Non-pigmented ciliary epithelial cell (primary cell): ENCODE results near the gene CD163L1.
A peak's percentile ranks its signal among the peaks of the same experiment; 100 is the strongest.
"Not testable (repeated sequence)": the region's sequence is repeated elsewhere in the genome, so short reads cannot be mapped to it uniquely, and the experiment has no call there.

Experiments
- DNase-seq: peaks from one replicate; pipeline ENCODE4 v3.0.0-alpha.2; 2010; ENCODE audit warnings: low read depth

The CD163L1 gene

DNA sequence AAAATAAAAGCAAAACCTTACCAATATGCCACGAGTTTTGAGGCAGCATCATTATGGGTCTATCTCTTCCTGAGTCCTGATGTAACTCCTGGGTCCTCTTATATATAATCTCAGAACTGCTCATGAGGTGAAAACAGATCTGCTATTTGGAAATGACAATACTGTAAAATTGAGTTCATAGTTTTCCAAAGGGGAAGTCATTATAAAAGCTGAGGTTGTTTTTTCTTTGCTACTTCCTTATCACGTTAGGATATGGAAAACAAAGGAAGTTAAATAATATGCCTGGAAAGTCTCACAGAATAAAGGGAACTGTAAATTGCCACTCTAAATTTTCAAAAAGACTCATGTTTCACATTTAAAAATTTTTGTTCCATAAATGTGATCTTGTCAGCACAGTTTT lies at the start of gene CD163L1:
TSS of gene CD163L1 (minus strand) at position 78 of the 400 bp plus-strand sequence. CDS start at position 52, 26 bp downstream.
- no peak for DNase-seq

DNA sequence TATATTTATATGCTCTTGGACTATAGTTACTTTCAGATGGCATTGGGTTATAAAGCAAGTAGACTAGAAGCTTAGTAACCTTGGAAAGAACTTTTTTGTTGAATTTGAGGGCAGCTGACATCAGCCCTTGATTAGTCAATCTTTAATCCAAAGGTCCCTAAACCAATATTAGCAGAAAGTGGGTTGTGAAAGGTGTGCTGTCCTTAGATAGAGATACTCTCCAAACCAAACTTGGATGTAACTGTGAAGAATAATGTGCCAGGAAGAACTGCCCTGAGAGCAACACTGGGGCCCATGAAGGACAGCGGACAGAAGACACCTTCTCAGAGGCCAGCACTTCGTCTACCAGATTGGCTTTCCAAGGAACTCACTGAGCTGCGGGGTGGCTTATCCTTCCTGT lies 49.1 kb upstream of the CD163L1 start:
- no peak for DNase-seq

DNA sequence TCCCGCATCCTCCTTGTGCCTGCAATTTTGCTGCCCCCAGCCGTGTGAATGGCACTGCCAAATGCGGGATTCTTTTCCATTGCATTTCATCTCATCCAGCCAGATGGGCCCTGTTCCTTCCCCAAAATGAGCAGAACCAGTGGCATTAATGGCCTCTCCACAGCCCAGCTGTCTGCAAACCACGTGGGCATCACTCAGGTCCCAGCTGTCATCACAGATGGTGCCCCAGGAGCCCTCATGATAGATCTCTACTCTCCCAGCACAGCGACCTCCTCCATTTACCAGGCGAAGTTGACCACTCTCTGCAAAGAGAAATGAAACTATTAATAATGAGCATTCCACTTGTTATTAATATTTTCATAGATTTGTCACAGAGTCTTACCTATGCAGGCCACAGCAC lies 42.6 kb upstream of the CD163L1 start:
- DNase-seq, result no peak

DNA sequence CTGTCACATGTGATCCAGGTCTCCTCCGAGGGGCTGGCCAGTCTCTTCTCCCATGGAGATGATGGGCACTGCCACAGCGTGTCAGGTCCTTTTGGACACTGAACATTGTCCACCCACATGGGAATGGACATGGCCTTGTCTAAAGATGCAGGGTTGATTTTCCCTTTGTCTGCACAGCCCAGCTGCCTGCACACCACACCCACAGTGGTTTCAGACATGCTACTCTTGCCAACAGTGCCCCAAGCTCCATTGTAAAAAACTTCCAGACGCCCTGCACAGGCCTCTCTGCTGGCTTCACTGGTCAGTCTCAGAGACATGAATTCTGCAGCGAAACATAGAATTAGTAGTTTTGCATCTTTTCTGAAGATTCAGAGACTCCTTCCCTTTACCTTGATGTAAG lies 41.1 kb upstream of the CD163L1 start:
- no peak for DNase-seq

DNA sequence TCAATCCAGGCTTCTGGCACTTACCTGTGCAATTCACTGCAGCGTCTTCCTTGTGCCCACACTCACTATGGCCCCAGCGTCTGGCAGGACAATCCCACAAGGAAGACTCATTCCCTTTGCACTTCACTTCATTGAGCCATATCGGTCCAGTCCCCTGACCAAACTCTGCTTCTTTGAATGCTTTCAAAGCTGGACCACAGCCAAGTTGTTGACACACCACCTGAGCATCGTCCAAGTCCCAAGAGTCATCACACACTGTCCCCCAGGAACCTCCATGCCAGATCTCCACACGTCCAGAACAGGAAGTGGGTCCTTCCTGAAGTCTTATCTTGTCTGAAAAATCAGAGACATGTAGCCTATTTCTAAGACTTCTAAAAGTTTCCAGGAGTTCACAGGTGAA lies 39.4 kb upstream of the CD163L1 start:
- no peak for DNase-seq

DNA sequence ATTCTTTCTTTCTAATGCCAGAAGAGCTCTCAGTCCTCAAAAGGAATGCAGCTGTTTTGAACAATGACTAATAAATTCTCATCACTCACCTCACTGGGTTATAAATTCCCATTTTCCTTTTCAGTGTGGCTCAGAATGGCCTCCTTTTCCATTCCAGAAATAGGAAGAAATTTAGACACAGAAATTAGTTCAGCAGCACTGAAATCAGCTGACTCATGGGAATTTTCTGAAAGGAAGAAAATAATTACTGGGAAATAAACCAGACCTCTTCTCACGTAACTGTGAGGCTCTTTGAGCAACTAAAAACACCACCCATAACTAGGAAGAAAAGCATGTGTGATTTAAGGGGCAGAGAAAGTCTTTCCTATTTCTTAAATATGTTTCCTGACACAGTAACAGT lies 35.8 kb upstream of the CD163L1 start:
- no peak for DNase-seq

DNA sequence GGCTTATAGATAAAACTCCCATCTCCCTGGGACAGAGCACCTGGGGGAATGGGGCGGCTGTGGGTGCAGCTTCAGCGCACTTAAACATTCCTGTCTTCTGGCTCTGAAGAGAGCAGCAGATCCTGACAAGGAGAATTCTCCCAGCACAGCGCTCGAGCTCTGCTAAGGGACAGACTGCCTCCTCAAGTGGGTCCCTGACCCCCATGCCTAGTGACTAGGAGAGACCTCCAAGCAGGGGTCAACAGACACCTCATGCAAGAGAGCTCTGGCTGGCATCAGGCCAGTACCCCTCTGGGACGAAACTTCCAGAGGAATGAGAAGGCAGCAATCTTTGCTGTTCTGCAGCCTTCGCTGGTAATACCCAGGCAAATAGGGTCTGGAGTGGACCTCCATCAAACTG lies 28.1 kb upstream of the CD163L1 start:
- no peak for DNase-seq

DNA sequence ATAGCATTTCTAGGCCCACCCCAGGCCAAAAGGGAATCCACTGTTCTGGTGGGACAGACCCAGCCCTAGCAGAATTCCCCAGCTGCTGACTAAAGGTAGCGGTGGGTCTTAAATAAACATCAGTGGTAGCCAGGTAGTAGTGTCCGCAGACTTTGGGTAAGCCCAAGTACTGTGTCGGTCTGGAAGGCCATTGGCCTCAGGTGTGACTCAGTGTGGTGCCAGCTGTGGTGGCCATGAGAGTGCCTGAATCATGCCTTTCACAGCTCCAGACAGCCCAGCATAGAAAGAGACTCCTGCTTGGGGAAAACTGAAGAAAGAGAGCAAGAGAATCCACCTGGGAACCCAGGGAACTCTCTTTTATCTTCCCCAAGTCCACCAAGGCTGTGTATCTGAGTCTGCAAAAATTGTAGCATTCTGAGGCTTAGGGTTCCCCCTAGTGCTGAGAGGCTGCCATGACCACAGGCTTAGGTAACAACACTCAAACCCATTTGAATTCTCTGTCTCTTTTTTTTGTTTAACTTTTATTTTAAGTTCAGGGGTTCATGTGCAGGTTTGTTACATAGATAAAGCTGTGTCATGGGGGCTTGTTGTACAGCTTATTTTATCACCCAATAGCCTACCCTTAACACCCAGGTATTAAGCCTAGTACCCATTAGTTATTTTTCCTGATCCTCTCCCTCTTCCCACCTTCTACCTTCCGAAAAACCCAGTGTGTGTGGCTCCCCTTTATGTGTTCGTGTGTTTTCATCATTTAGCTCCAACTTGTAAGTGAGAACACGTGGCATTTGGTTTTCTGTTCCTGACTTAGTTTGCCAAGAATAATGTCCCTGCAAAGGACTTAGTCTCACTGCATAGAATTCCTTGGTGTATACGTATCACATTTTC lies 16.7 kb upstream of the CD163L1 start:
- DNase-seq, result peak; percentile 5

DNA sequence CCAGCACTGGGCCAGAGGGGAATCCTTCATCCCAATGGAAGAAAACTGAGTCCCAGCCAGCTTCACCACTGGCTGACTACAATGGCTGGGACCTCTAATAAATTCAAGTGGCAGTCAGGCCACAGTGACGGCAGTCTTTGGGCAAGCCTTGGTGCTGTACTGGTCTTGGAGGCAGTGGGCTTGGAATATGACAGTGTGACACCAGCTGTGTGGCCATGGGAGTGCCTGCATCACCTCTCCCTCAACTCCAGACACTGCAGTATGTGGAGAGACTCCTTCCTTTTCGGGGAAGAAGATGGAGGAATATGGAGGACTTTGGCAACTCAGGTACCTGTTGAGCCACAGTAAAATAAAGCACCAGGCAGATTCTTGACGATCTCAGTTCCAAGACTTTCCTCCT lies 16.0 kb upstream of the CD163L1 start:
- no peak for DNase-seq

DNA sequence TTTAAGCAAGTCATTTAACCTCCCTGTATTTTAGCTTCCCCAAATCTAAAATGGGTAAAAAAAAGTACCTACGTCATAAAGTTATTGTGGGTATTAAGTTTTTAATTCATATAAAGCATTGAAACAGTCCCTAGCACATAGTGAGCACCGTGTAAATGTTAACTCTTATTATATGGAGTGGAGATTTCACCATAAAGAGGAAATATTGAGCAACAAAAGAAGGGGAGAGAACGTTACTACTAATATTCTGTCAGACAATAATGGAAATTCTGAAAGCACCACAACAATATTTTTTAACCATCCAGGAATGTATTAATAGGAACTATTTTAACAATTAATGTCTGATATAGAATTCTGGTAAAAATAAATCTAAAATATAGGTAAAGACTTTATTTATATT lies 7.8 kb upstream of the CD163L1 start:
- no peak for DNase-seq

DNA sequence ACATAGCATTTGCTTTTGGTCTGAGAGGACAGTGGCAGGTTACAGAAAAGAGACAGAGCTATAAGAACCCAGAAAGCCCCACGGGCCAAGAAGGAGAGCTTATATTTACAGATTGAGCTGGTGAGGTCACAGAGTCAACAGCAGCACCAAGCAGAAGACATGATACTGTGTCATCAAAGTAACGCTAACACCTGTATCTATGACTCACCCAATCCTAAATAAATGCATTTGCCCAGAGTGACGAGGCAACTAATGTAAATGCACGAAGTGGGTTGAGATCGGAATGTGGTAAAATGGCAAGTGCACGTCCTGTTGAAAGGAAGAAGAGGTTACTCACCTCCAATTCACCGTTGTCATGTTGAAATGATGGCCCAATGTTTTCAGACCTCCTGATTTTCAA lies 6.7 kb upstream of the CD163L1 start:
- DNase-seq, result no peak

DNA sequence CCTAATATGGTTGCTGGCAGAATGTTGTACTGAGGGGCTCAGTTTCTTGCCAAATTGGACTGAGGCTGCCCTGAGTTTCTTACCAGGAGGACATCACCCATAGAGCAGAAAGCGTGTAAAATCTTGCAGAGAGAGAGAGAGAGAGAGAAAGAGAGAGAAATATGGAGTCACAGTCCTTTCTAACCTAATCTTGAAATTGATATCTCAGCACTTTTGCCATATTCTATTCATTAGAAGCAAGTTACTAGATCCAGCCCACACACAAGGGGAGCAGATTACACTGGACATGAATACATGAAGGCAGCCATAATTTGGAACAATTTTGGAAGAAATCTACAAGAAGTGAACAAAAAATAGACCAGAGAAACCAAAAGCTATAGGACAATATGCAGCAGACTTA lies 4.1 kb upstream of the CD163L1 start:
- no peak for DNase-seq

DNA sequence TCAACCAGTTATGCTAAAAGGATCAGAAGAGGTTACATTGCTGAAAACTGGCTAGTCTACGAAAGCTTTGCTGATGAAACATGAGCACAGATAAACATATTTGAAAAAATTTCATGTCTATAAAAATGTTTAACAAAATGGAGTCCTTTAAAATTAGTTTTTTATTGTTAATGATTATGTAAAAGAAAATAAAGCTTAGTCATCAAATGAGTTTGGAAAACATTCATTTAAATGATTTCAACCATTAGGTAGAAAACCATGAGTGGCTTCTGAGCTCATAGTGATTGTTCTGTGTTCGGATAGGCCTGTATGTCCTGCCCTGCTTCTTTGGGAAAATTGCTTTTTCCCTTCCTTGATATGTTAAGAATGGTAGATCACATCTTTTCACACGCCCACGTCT lies 584 bp upstream of the CD163L1 start:
- no peak for DNase-seq

DNA sequence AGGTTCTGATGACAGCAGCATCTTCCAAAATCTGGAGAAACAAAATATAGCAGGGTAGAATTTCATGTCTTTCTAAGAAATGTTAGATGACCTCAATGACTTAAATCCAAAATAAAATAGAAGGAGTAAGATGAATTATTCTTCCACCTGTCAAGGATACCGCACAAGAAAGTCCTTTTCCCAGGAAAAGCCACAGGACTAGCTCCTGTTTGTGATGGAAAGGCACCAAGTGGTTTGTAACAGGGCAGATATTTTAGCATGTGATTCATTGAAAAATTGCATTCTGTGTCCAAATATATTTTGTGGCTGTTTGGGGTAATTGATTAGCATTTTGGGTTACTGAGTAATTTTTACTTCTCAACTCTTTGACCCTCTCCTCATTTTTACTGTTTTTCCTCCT lies 2.7 kb downstream of the CD163L1 start:
- DNase-seq, result no peak

DNA sequence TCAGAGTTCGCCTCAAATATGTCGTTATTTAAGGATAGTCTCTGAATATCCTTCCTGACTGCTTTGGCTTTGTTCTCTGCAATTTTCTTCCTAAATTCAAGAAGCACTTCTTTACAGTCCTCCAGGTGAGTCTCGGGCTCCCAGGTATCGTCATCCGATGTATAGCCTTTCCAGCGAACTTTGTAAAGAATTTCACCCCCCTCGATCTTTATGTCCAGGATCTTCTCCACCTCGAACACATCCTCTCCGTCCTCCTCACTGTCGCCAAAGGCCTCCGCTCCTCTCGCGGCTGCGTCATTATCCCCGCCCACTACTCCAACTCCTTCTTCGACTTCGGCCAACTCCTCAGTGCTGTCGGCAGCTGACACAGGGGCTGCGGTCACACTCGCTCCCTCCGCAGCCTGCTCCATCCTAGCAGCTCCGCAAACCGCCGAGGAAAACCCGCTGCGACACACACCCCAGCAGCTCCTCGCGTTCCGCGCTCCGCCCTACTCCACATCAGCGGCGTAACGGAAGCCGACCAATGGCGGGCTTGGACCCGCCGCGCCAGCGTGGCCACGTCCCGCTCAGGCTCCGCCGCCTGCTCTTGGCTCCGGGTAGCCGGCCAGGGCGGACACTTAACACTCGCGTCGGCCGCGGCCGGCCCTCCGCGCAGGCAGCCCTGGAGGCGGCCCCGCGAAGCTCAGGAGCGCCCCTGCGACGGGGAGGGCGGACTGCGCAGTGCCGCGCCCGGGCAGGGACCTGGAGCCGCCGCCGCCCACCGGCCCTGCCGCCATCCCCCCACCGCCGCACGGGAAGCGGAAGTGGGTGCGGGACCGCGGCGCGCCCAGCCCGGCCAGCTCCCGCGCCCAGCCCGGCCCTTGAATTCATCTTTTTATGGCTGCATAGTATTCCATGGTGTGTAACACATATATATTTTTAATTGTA lies 4.1 kb downstream of the CD163L1 start:
- DNase-seq, result peak; percentile 10

DNA sequence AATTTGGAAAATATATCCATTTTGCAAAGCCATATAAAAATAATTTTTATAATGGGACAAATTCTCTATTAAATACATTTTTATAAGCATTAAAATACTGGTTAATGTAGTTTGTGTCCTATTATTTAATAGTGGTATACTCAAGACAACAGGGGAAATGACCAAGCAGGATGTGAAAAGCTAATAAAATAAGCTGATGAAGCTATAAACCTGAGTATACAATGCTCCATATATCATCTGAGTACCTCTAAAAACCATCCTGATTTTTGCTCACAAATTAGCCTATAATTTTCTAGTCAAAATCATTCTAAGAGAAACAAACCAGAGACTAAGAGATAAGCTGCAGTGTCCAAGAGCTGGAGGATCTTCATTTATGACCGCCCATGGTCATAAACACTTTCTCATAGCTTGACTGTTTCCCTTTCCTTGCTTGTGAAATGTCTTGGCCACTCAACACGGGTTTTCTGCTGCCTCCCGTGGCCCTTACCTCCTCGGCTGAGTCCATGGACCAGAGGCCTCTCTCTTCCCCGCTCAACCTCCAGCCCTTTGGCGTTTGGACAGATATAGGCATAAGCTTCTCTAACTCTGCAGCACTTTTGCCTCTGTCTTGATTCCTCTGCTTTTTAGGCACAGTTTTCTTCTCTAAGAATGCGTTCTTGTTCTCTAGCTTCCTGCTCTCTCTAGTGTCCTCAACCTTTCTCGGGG lies 5.5 kb downstream of the CD163L1 start:
- not testable (repeated sequence) for DNase-seq

DNA sequence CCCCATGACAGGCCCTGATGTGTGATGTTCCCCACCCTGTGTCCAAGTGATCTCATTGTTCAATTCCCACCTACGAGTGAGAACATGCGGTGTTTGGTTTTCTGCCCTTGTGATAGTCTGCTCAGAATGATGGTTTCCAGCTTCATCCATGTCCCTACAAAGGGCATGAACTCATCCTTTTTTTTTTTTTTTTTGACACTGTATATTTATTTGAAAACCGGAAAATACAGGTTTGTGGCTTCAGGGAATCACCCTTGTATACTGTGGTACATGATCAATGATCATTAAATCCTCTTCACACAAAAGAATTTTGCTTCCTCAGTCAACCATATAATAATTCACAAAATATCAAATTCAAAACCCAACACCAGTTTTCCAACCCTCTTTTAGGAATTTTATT lies 6.5 kb downstream of the CD163L1 start:
- not testable (repeated sequence) for DNase-seq

DNA sequence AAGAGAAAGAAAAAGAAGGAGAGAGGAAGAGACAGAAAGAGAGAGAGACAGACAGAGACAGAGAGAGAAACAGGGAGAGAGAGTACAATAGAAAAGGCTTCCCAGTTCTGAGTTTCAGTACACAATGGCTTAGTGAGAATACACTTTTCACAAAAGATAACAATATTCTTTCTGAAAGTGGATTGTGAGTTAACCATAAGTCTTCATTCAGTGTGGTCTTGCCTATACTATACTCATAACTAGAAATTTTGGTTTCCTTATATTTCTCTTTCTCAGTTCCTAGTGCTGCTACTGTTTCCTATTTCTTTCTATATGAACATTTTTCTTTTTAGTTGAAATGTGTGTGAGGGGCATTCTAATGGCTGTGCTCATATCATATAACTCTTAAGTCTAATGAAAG lies 9.3 kb downstream of the CD163L1 start:
- no peak for DNase-seq

DNA sequence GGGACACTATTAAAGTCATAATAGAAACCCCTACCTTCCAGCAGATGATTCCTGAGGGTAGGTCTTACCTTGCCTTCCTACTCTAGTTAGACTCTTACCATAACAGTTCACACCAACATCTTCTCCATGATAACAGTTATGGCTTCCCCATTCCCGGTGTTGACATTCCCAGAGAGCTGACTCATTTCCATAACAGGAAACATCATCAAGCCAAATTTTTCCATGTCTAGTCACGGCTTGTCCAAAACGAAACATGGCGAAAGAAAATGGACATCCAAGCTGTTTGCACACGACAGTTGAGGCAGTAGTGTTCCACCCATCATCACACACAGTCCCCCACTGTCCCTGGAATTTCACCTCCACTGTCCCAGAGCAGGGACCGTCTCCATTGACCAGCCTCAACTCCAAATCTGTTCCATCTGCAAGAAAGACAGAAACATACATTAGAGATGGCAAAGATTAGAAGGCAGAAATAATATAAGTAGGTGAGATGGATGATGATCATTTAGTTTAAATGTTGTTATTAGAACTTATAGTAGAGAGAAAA lies 10.6 kb downstream of the CD163L1 start:
- DNase-seq, result peak; percentile 73

DNA sequence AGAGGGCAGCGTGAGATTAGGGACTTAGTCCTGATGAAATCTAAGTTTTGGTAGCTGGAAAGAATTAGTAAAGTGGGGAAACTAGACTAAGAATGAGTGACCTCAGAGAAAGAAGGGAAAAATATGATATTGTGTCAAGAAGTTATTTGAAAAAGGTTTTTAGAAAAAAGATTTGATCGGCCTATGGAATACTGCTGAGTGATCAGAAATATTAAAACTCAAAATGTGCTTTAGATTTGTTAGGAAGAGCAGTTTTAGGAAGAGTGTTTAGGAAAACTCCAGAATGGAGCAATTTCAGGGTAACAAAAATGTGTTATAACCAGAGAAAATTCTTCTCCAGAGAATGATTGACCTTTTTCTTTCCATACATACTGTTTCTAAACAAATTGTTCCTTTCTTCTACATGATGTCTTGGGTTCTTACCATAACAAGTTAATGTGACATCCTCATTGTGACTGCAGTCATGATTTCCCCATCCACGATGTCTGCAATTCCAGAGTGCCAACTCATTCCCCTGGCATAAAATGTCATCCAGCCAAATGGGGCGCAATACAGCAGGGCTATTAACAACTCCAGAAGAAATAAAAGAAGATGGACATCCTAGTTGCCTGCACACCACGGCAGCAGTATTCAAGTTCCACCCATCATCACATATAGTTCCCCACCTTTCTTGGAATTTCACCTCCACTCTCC lies 11.8 kb downstream of the CD163L1 start:
- no peak for DNase-seq

DNA sequence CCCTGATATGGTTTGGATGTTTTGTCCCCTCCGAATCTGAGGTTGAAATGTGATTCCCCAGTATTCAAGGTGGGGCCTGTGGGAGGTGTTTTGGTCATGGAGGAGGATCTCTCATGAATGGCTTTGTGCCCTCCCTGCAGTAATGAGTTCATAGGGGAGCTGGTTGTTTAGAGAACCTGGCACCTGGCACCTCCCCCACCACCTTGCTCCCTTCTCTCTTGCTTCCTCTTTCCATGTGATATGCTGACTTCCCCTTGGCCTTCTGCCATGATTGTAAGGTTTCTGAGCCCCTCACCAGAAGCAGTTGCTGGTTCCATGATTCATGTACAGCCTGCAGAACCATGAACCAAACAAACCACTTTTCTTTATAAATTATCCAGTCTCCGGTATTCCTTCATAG lies 32.6 kb downstream of the CD163L1 start:
- DNase-seq, result no peak

DNA sequence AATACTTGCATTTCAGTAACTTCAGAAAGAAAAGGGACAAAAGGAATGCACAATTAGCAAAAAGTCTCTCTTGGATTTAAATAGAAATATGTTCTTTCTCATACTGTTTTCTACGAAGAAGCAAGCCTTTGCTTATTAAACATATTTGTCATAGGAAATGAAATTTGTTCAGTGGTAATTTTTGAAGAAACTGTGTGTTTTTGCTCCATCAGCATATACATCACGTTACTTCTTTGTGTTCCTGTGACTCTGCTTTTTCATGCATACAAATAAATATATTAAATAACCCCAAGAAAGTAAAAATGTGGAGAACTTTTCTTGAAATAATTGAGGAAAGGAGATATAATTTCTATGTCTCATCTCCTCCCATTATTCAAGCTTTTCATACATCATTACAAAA lies 39.7 kb downstream of the CD163L1 start:
- DNase-seq, result no peak
